Measurements from ENCODE around the gene CTNND2.

Gene CTNND2

GRCh38 chr5:11596185-11596584, 308.1 kb downstream of the CTNND2 start:
- Histone ChIP-seq H3K9me2 (replicated peaks; ENCODE audit: insufficient read depth, low read length) (no peaks in the 10 kb centered on the region), H3K27me3 (replicated peaks; ENCODE audit: insufficient read depth, low read length) (no peaks in the 10 kb centered on the region), H3K9me3 (replicated peaks; ENCODE audit: insufficient read depth, low read length) (no peaks in the 10 kb centered on the region), H3K36me3 (replicated peaks; ENCODE audit: insufficient read depth, low read length) (no peaks in the 10 kb centered on the region), H3K4me1 (ENCODE audit: low read length) (0 out of 2 replicates have a peak, but pooled peaks cover 3% of the 10 kb centered on the region), H3K4me2 (ENCODE audit: low read depth, low read length) (no peak overlapping the region), H2AFZ (ENCODE audit: low read length) (no peak overlapping the region), H3F3A (ENCODE audit: insufficient read depth, low read length) (no peaks in the 10 kb centered on the region), H3K4me3 (ENCODE audit: low read length) (no peak overlapping the region), H4K20me1 (ENCODE audit: insufficient read depth, low read length) (no peaks in the 10 kb centered on the region), H3K79me2 (ENCODE audit: low read length) (no peaks in the 10 kb centered on the region), H3K27ac (ENCODE audit: low read length) (no peak overlapping the region), H3K9ac (ENCODE audit: low read length) (no peak overlapping the region)
- DNase-seq, result no peak
- TF ChIP-seq EZH2phosphoT487 (IDR thresholded peaks at IDR 0.05; ENCODE audit: low read length), result no peak
- TF ChIP-seq CTCF (IDR thresholded peaks at IDR 0.05; ENCODE audit: low read length), result no peak
- no peak for TF ChIP-seq EZH2 (optimal IDR thresholded peaks at IDR 0.05; ENCODE audit: low read depth, low read length)

GRCh38 chr5:11595045-11595444, 309.2 kb downstream of the CTNND2 start:
- Histone ChIP-seq H3K4me2 (ENCODE audit: low read depth, low read length) (no peak overlapping the region), H3K79me2 (ENCODE audit: low read length) (no peaks in the 10 kb centered on the region), H3K4me1 (ENCODE audit: low read length) (0 out of 2 replicates have a peak, but pooled peaks cover 3% of the 10 kb centered on the region), H2AFZ (ENCODE audit: low read length) (no peak overlapping the region), H3K9me3 (replicated peaks; ENCODE audit: insufficient read depth, low read length) (no peaks in the 10 kb centered on the region), H4K20me1 (ENCODE audit: insufficient read depth, low read length) (no peaks in the 10 kb centered on the region), H3K9me2 (replicated peaks; ENCODE audit: insufficient read depth, low read length) (no peaks in the 10 kb centered on the region), H3K4me3 (ENCODE audit: low read length) (no peak overlapping the region), H3K9ac (ENCODE audit: low read length) (no peak overlapping the region), H3K27me3 (replicated peaks; ENCODE audit: insufficient read depth, low read length) (no peaks in the 10 kb centered on the region), H3K27ac (ENCODE audit: low read length) (no peak overlapping the region), H3K36me3 (replicated peaks; ENCODE audit: insufficient read depth, low read length) (no peaks in the 10 kb centered on the region), H3F3A (ENCODE audit: insufficient read depth, low read length) (no peaks in the 10 kb centered on the region)
- TF ChIP-seq EZH2phosphoT487 (IDR thresholded peaks at IDR 0.05; ENCODE audit: low read length) (no peak), EZH2 (optimal IDR thresholded peaks at IDR 0.05; ENCODE audit: low read depth, low read length) (no peak), CTCF (IDR thresholded peaks at IDR 0.05; ENCODE audit: low read length) (no peak)
- DNase-seq, result peak; percentile 25

GRCh38 chr5:11594021-11594420, 310.2 kb downstream of the CTNND2 start:
- Histone ChIP-seq H3K79me2 (ENCODE audit: low read length) (no peaks in the 10 kb centered on the region), H3K4me1 (ENCODE audit: low read length) (0 out of 2 replicates have a peak, but pooled peaks cover 3% of the 10 kb centered on the region), H3F3A (ENCODE audit: insufficient read depth, low read length) (no peaks in the 10 kb centered on the region), H3K4me2 (ENCODE audit: low read depth, low read length) (no peak overlapping the region), H3K9me3 (replicated peaks; ENCODE audit: insufficient read depth, low read length) (no peaks in the 10 kb centered on the region), H4K20me1 (ENCODE audit: insufficient read depth, low read length) (no peaks in the 10 kb centered on the region), H3K9me2 (replicated peaks; ENCODE audit: insufficient read depth, low read length) (no peaks in the 10 kb centered on the region), H3K4me3 (ENCODE audit: low read length) (no peak overlapping the region), H3K27me3 (replicated peaks; ENCODE audit: insufficient read depth, low read length) (no peaks in the 10 kb centered on the region), H3K27ac (ENCODE audit: low read length) (no peak overlapping the region), H3K36me3 (replicated peaks; ENCODE audit: insufficient read depth, low read length) (no peaks in the 10 kb centered on the region), H3K9ac (ENCODE audit: low read length) (no peak overlapping the region), H2AFZ (ENCODE audit: low read length) (no peak overlapping the region)
- DNase-seq, result no peak
- TF ChIP-seq CTCF (IDR thresholded peaks at IDR 0.05; ENCODE audit: low read length), result no peak
- no peak for TF ChIP-seq EZH2 (optimal IDR thresholded peaks at IDR 0.05; ENCODE audit: low read depth, low read length)
- TF ChIP-seq EZH2phosphoT487 (IDR thresholded peaks at IDR 0.05; ENCODE audit: low read length), result no peak
